K562 (cell line): Measurements from ENCODE around the gene XRN2. TPM values are rescaled to one million over a fixed set of nuclear protein-coding genes. Genes with fewer than 3 reads are reported as not detected.

ENCODE experiments used
- ATAC-seq: fragments of 200-7000 bp; cut with Tn5 transposase; 3 replicates; pipeline ENCODE4 v1.9.1; 2020; ENCODE audit warnings: moderate library complexity
- BruUV-seq: library from RNA; stranded (reverse); fragments of 400-500 nt; replicated peaks from 2 replicates; lab custom pipeline; 2021; lab: Mats Ljungman, UMichigan
- CTCF ChIA-PET: fragments of 300-600 bp; formaldehyde crosslinking; extraction: SDS; loops from one replicate; lab custom pipeline; 2021; ENCODE audit warnings: low intra/inter-chr PET ratio; lab: Yijun Ruan, JAX
- POLR2A ChIA-PET: fragments of 300-600, 350-650 bp; sonication (Branson Sonifier 250); formaldehyde crosslinking; extraction: SDS; loops from one replicate; lab custom pipeline; 2021; ENCODE audit warnings: antibody characterized with exemption, inconsistent platforms; lab: Yijun Ruan, JAX
- DNase-seq, 4 experiments: peaks; one replicate each; pipeline versions ENCODE4 v3.0.0 to v3.0.0-alpha.2; 2011 to 2018; ENCODE audit warnings: low spot score in 3 of 4, mixed read lengths in 3 of 4; ENCODE audit errors: extremely low read depth in 1 of 4
- FAIRE-seq: peaks from 2 replicates; lab custom pipeline; 2011; peaks lifted over from hg19 to GRCh38; lab: Jason Lieb, UNC
- H2AFZ ChIP-seq: 2 replicates; pipeline ENCODE4 v1.6.0; 2011; ENCODE audit warnings: low read depth, low read length, control low read depth, inconsistent platforms
- H3K27ac ChIP-seq: fragments of 200-600 bp; 3 replicates; pipeline ENCODE4 v1.8.0; 2011; ENCODE audit warnings: low read depth, mild to moderate bottlenecking, control low read depth, inconsistent platforms, low read length, moderate library complexity, mixed read lengths; ENCODE audit errors: extremely low read depth
- H3K27me3 ChIP-seq, 2 experiments: fragments of 300-600 bp in 1 of 2; 2 replicates in 1 of 2; 3 replicates in 1 of 2; pipeline versions ENCODE4 v1.6.0 to v1.8.0; 2011; ENCODE audit warnings: inconsistent platforms in 2 of 2, low read length in 2 of 2, mild to moderate bottlenecking in 1 of 2, mixed read lengths in 1 of 2, moderate library complexity in 1 of 2; ENCODE audit not compliant: control insufficient read depth in 2 of 2, insufficient read depth in 2 of 2
- H3K36me3 ChIP-seq: fragments of 300-600 bp; 3 replicates; pipeline ENCODE4 v1.8.0; 2011; ENCODE audit warnings: mild to moderate bottlenecking, low read length, inconsistent platforms; ENCODE audit not compliant: control insufficient read depth, insufficient read depth
- H3K4me1 ChIP-seq, 2 experiments: fragments of 200-600 bp in 1 of 2; replicated peaks in 1 of 2; 2 replicates in 1 of 2; 3 replicates in 1 of 2; pipeline versions ENCODE4 v1.5.1 to v1.8.0; 2011; ENCODE audit warnings: inconsistent platforms in 2 of 2, low read length in 2 of 2, mild to moderate bottlenecking in 1 of 2, mixed read lengths in 1 of 2, moderate library complexity in 1 of 2; ENCODE audit not compliant: control insufficient read depth in 2 of 2, insufficient read depth in 2 of 2
- H3K4me2 ChIP-seq: 2 replicates; pipeline ENCODE4 v1.6.1; 2011; ENCODE audit warnings: low read length, control low read depth, inconsistent platforms, mixed read lengths; ENCODE audit not compliant: insufficient read depth
- H3K4me3 ChIP-seq: fragments of 200-600 bp; sonication (generic), shearing (Covaris generic); 2 replicates; pipeline ENCODE4 v1.5.1; 2016; ENCODE audit warnings: control low read depth, inconsistent platforms
- H3K79me2 ChIP-seq: fragments of 200-600 bp; 3 replicates; pipeline ENCODE4 v1.8.0; 2011; ENCODE audit warnings: low read length, inconsistent platforms; ENCODE audit not compliant: control insufficient read depth, insufficient read depth
- H3K9ac ChIP-seq, 2 experiments: 2 replicates each; pipeline versions ENCODE4 v1.6.0 to v1.6.1; 2011; ENCODE audit warnings: low read depth in 2 of 2, low read length in 2 of 2, control low read depth in 1 of 2, inconsistent platforms in 1 of 2, mild to moderate bottlenecking in 1 of 2, mixed read lengths in 1 of 2; ENCODE audit not compliant: insufficient read depth in 1 of 2
- H3K9me1 ChIP-seq: one replicate; pipeline ENCODE4 v1.6.0; 2011; ENCODE audit warnings: inconsistent platforms, mild to moderate bottlenecking, low read length, moderate library complexity; ENCODE audit not compliant: control insufficient read depth, insufficient read depth
- H3K9me3 ChIP-seq: replicated peaks from 2 replicates; pipeline ENCODE4 v1.5.1; 2011; ENCODE audit warnings: low read depth, low read length, inconsistent platforms; ENCODE audit not compliant: control insufficient read depth, insufficient read depth
- H4K20me1 ChIP-seq: replicated peaks from 2 replicates; pipeline ENCODE4 v1.6.1; 2011; ENCODE audit warnings: low read length, inconsistent platforms, mixed read lengths; ENCODE audit not compliant: control insufficient read depth, insufficient read depth
- ELF1 ChIP-seq: fragments of 200-800 bp; sonication (Bioruptor generic); IDR thresholded peaks from 2 replicates; pipeline ENCODE4 v1.6.1; 2016; ENCODE audit warnings: missing genetic modification characterization, missing compliant biosample characterization
- ELF4 ChIP-seq: fragments of 450-650 bp; formaldehyde crosslinking; IDR thresholded peaks from 2 replicates; pipeline ENCODE4 v1.4.0; 2022; ENCODE audit warnings: missing genetic modification characterization
- FOXM1 ChIP-seq, 2 experiments: fragments of 450-650 bp in 1 of 2; sonication (generic) in 1 of 2; formaldehyde crosslinking in 1 of 2; IDR thresholded peaks; 2 replicates each; pipeline versions ENCODE4 v1.6.1 to v1.9.0; 2017 to 2022; ENCODE audit warnings: low read depth in 2 of 2, mild to moderate bottlenecking in 2 of 2, missing genetic modification reagents in 1 of 2, moderate library complexity in 1 of 2
- FOXP4 ChIP-seq: sonication (generic); formaldehyde crosslinking; IDR thresholded peaks from 2 replicates; pipeline ENCODE4 v1.8.0; 2022; ENCODE audit warnings: mild to moderate bottlenecking, missing genetic modification reagents, borderline replicate concordance
- HCFC1 ChIP-seq: IDR thresholded peaks from 2 replicates; pipeline ENCODE4 v1.6.1; 2012; ENCODE audit warnings: low read depth, low read length, improper control_type of control experiment
- POU5F1 ChIP-seq: fragments of 150-350 bp; IDR thresholded peaks from 2 replicates; pipeline ENCODE4 v1.6.1; 2014; ENCODE audit warnings: borderline replicate concordance, low read length, low read depth, mild to moderate bottlenecking; ENCODE audit not compliant: partially characterized antibody
- PYGO2 ChIP-seq: fragments of 450-650 bp; IDR thresholded peaks from 2 replicates; pipeline ENCODE4 v1.6.1; 2016; ENCODE audit warnings: mild to moderate bottlenecking, missing genetic modification characterization, moderate library complexity, missing compliant biosample characterization
- RFX1 ChIP-seq: fragments of 450-650 bp; IDR thresholded peaks from 2 replicates; pipeline ENCODE4 v1.6.1; 2016; ENCODE audit warnings: mild to moderate bottlenecking, moderate library complexity
- RHOXF2B ChIP-seq: fragments of 250-450 bp; sonication (Bioruptor Pico); conservative IDR thresholded peaks from 2 replicates; pipeline ENCODE4 v1.5.1; 2021
- TFE3 ChIP-seq: fragments of 450-650 bp; formaldehyde crosslinking; IDR thresholded peaks from 2 replicates; pipeline ENCODE4 v1.4.0; 2020; ENCODE audit warnings: mild to moderate bottlenecking, mixed read lengths
- ZNF174 ChIP-seq: fragments of 250-450 bp; sonication (Bioruptor Pico); IDR thresholded peaks from 2 replicates; pipeline ENCODE4 v1.4.0; 2020; ENCODE audit warnings: mild to moderate bottlenecking
- ZNF436 ChIP-seq: fragments of 250-450, 450-650 bp; sonication (Bioruptor Pico); formaldehyde crosslinking; IDR thresholded peaks from 2 replicates; pipeline ENCODE4 v1.7.0; 2020; ENCODE audit warnings: mild to moderate bottlenecking
- WGBS: fragments of 100-300 bp; shearing (Covaris generic); methylation state at CpG from one replicate; pipeline ENCODE4 v1.1.6; 2016; ENCODE audit warnings: low coverage, mixed read lengths; ENCODE audit not compliant: insufficient coverage; ENCODE audit errors: missing lambda C conversion rate; 5-methylcytosine and 5-hydroxymethylcytosine counted together
- in situ Hi-C: fragments of 300-500 bp; cut with MboI; formaldehyde crosslinking; loops from 4 replicates; pipeline ENCODE4 v1.15.0; 2018; ENCODE audit warnings: inconsistent platforms, mixed read lengths
- intact Hi-C: fragments of 100-400 bp; cut with micrococcal nuclease; formaldehyde crosslinking; loops from 2 replicates; pipeline ENCODE4 v1.14.2; 2022
- polyA plus RNA-seq, 8 experiments: library from polyadenylated mRNA; depleted of rRNA in 4 of 8; stranded (reverse) in 5 of 8; unstranded in 3 of 8; fragments of >200 nt; fragmentation: Nextera tagmentation in 2 of 8; fragmentation: Illumina TruSeq in 1 of 8; extraction: Ambion mirVana in 2 of 8; extraction: Trizol in 1 of 8; gene quantifications; 2 replicates each; pipeline versions ENCODE4 v1.2.1 to v1.2.3, GENCODE V29; 2011 to 2014; ENCODE audit warnings: inconsistent platforms in 1 of 8, missing spikeins in 1 of 8
- total RNA-seq, 7 experiments: library from RNA; depleted of rRNA in 6 of 7; stranded (reverse); fragments of >200 nt in 6 of 7; fragmentation: Illumina TruSeq in 2 of 7; extraction: Trizol in 2 of 7; gene quantifications; 2 replicates each; pipeline versions ENCODE4 v1.2.1 to v1.2.3, GENCODE V29; 2011 to 2021; ENCODE audit warnings: low replicate concordance in 1 of 7

XRN2 gene
- total and polyA plus RNA-seq, 9 of the 15 experiments (the other 6 are each of a cell fraction or from before 2014, with no cell fraction given), result 41.8 to 67.3 (median 51.4) TPM

- no peak for TF ChIP-seq FOXP4 (CRISPR knock-in tag)
- no peak for TF ChIP-seq RFX1
- no peak for TF ChIP-seq ELF1 (tag)
- no peak for TF ChIP-seq FOXM1 (IDR thresholded peaks at IDR 0.05; ENCODE audit: low read depth)
- no peak for TF ChIP-seq FOXM1 (CRISPR knock-in tag; IDR thresholded peaks at IDR 0.05; ENCODE audit: low read depth)
- no peak for TF ChIP-seq ZNF436 (CRISPR knock-in tag)
- no peak for TF ChIP-seq ELF4 (CRISPR knock-in tag)
Observed at GRCh38 chr20:21398109-21399004, 95.2 kb downstream of the XRN2 start (continued).

GRCh38 chr20:21399005-21399475 is 95.9 kb downstream of the XRN2 start:
- TF ChIP-seq POU5F1 (no peak), PYGO2 (no peak), TFE3 (CRISPR knock-in tag) (no peak), RHOXF2B (no peak), ZNF174 (CRISPR knock-in tag) (no peak), HCFC1 (no peak)
- Histone ChIP-seq H3K9me1 (no peaks in the 10 kb centered on the region), H3K79me2 (no peaks in the 10 kb centered on the region), H3K27ac (no peak overlapping the region), H3K4me1 (no peaks in the 10 kb centered on the region), H3K27me3 (no peaks in the 10 kb centered on the region; a peak in 1 of 5 replicates), H3K9me3 (no peaks in the 10 kb centered on the region), H3K36me3 (no peaks in the 10 kb centered on the region), H3K4me2 (no peak overlapping the region), H3K9ac (no peak overlapping the region), H4K20me1 (no peaks in the 10 kb centered on the region), H2AFZ (no peak overlapping the region), H3K4me3 (no peak overlapping the region)
- no peak for DNase-seq
- POLR2A ChIA-PET, result no interaction called here
- WGBS, result 1% methylated on average over 5 of the region's 5 CpGs
- FAIRE-seq, result no peak
- no peak for ATAC-seq
- in situ Hi-C loops, result no loop called here
- CTCF ChIA-PET, result no interaction called here
- intact Hi-C loops, result no loop called here
- BruUV-seq, result no TSS peak
